H1 (cell line): Measurements from ENCODE around the gene PRKCA.

Experiments
- CBX8 ChIP-seq: fragments of 300-800, 300-1000 bp; sonication (generic); IDR thresholded peaks from 2 replicates; pipeline ENCODE4 v1.7.1; 2016; ENCODE audit warnings: low read depth, low read length, borderline replicate concordance
- CREB1 ChIP-seq: IDR thresholded peaks from 2 replicates; pipeline ENCODE4 v1.6.1; 2012; ENCODE audit warnings: inconsistent platforms
- CTCF ChIP-seq, 3 experiments: IDR thresholded peaks; 1 replicate in 2 of 3; 2 replicates in 1 of 3; pipeline versions ENCODE4 v1.5.1 to v1.6.1; 2011; ENCODE audit warnings: low read length in 3 of 3, mild to moderate bottlenecking in 3 of 3, inconsistent platforms in 2 of 3, low read depth in 1 of 3, moderate library complexity in 1 of 3; ENCODE audit not compliant: insufficient read depth in 1 of 3; ENCODE audit errors: control extremely low read depth in 1 of 3
- GTF2F1 ChIP-seq: IDR thresholded peaks from 2 replicates; pipeline ENCODE4 v1.6.1; 2012; ENCODE audit warnings: low read depth, low read length, improper control_type of control experiment, borderline replicate concordance
- JUN ChIP-seq: IDR thresholded peaks from 2 replicates; pipeline ENCODE4 v1.6.1; 2011; ENCODE audit warnings: low read depth, mild to moderate bottlenecking, improper control_type of control experiment, low read length
- JUND ChIP-seq: IDR thresholded peaks from 2 replicates; pipeline ENCODE4 v1.6.1; 2011; ENCODE audit warnings: mild to moderate bottlenecking, improper control_type of control experiment, low read length
- KDM5A ChIP-seq: fragments of 200-600 bp; IDR thresholded peaks from 2 replicates; pipeline ENCODE4 v1.7.1; 2012; ENCODE audit warnings: mild to moderate bottlenecking, low read length, inconsistent platforms, mixed read lengths
- POLR2A ChIP-seq, 2 experiments: IDR thresholded peaks; 1 replicate in 1 of 2; 2 replicates in 1 of 2; pipeline ENCODE4 v1.6.1; 2011; ENCODE audit warnings: low read depth in 2 of 2, low read length in 2 of 2, mild to moderate bottlenecking in 2 of 2; ENCODE audit errors: control extremely low read depth in 1 of 2
- POLR2AphosphoS5 ChIP-seq: IDR thresholded peaks from 2 replicates; pipeline ENCODE4 v1.6.1; 2011; ENCODE audit warnings: low read depth, low read length
- RFX5 ChIP-seq: IDR thresholded peaks from 2 replicates; pipeline ENCODE4 v1.6.1; 2011; ENCODE audit warnings: low read depth, low read length, improper control_type of control experiment, borderline replicate concordance
- SIN3A ChIP-seq, 2 experiments: IDR thresholded peaks in 1 of 2; conservative IDR thresholded peaks in 1 of 2; 2 replicates each; pipeline ENCODE4 v1.6.1; 2011 to 2012; ENCODE audit warnings: low read length in 2 of 2, improper control_type of control experiment in 1 of 2, low read depth in 1 of 2, mild to moderate bottlenecking in 1 of 2
- SP1 ChIP-seq: IDR thresholded peaks from 2 replicates; pipeline ENCODE4 v1.6.1; 2011; ENCODE audit warnings: low read depth, low read length
- SRF ChIP-seq: IDR thresholded peaks from 2 replicates; pipeline ENCODE4 v1.6.1; 2011; ENCODE audit warnings: mild to moderate bottlenecking, low read depth, low read length, moderate library complexity
- YY1 ChIP-seq: IDR thresholded peaks from 2 replicates; pipeline ENCODE4 v1.6.1; 2011; ENCODE audit warnings: low read depth, mild to moderate bottlenecking, low read length

DNA sequence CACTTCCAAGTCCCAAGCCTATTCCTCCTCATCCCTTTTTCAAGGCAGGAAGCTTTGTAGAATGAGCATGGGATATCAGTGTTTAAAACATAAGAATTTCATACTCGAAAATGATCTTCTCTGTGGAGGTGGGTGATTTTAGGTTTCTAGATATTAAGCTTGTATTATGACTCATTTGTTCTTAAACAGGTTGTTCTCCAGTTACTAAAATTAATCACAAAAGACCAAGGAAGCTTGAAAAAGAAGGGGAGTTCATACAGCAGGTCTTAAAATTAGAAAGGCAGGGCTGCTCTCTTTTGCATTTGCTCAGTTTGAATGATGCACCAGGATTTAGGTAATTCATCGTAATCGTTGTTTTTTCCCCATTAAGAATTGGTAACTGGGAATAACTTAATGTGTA lies 208.7 kb downstream of the PRKCA start:
- TF ChIP-seq RFX5: no peak
- no peak for TF ChIP-seq CTCF (IDR thresholded peaks at IDR 0.05; ENCODE audit: control extremely low read depth in 1 of 3, insufficient read depth in 1 of 3, low read depth in 1 of 3, low read length in 3 of 3)
- TF ChIP-seq CREB1: no peak
- TF ChIP-seq JUND: no peak
- TF ChIP-seq YY1: no peak
- no peak for TF ChIP-seq POLR2AphosphoS5
- no peak for TF ChIP-seq POLR2A (IDR thresholded peaks at IDR 0.05; ENCODE audit: control extremely low read depth in 1 of 2, low read depth in 2 of 2, low read length in 2 of 2)
- TF ChIP-seq GTF2F1: no peak
- TF ChIP-seq SP1: no peak
- TF ChIP-seq JUN: no peak
- no peak for TF ChIP-seq SIN3A (conservative IDR thresholded peaks at IDR 0.05 in 1 of 2, IDR thresholded peaks at IDR 0.05 in 1 of 2; ENCODE audit: low read depth in 1 of 2, low read length in 2 of 2)
- TF ChIP-seq CBX8: no peak
- TF ChIP-seq SRF: no peak
- TF ChIP-seq KDM5A: no peak
